Measurements from ENCODE around the gene ARHGEF12.

Gene ARHGEF12

DNA sequence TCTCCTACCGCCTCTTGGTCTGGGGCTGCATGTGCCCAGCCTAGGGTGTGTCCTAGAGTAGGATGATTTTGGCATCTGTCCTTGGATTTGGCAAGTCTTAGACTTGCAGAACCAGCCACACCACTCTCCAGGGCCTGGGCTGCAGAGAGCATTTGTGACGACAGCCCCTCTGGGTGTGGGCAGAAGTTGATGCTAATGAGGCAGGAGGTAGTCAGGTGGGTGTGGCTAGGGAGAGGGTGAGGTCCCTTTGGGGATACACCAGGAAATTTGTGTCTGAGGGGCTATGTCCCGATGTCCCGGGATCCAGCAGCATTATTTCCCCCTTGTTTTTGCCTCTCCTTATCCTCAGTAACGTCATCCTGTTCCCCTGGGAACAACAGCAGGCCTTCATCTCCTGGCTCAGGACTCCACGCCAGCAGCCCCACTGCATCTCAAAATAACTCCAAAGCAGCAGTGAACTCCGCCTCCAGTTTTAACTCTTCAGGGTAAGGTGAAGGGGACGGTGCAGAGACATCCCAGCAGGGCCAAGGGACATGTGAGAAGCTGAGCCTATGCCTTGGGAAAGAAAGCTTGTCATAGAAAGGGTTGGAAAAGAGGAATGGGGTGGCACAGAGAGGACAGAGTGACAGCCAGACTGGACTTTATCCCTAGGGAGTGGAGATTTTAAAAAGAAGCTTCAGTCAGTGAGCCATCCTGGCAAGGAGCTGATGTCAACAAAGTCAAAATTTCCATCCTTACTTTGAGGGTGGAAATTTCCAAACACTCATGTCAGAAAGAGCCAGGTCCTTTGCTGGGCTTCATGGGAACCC, 19.1 kb upstream of the ARHGEF12 start:
- peak overlapping the region; percentile 33 for H3K27ac ChIP-seq
- DNase-seq (ENCODE audit: low read depth, low spot score): peak; percentile 94

DNA sequence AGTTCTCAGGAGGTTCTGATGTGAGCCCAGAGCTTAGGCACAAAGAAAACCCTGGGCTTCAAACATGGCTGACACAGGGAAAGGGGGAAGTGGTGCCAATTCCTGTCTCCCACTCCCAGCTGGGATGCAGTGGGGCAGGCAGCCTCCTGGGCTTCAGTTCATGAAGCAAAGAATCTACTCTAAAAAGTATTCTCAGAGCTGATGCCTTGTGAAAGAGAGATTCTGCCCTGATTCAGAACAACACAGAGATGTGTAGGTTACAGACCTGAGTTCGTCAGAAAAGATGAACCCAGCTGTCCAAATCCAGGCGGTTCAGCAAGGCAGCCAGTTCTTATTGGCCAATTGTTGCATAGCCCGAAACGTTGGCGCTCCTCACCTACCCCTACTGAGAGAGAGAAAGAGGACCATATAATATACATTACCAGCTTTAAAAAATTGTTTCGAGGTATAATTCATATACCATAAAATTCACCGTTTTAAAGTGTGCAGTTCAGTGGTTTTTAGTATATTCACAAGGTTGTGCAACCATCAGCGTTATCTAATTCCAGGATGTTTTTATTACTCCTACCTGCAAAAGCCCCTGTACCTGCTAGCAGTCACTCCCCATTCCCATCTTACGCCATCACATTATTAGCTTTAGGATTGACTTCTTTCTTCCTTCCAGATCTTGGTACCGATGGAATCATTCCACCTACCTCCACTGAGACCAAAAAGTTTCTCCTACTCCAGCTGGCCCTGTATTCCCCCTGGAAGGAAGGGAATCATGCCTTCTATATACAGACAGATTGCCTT, 18.3 kb upstream of the ARHGEF12 start:
- DNase-seq (ENCODE audit: low read depth, low spot score): no peak
- H3K27ac ChIP-seq: peak overlapping the region; percentile 33

DNA sequence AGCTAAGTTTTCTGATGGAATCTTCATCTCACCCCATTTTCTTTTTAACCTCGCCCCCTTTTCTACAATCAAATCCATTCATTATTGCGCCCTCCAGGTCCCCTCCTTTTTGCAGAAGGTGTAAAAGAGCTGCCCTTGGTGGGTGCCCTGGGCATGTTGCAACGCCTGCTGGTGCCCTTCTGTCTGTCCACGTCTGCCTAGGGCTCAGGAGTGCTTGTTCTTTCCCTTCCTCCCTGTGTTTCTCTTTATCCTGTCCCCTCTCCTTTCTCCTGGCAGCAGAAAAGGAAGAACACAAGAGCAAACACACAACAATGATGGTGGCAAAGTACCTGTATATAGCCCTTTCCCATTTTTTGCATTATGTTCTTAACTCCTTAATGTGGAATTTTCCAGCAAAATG, 17.3 kb upstream of the ARHGEF12 start:
- no peak for DNase-seq (ENCODE audit: low read depth, low spot score)
- H3K27ac ChIP-seq: no peak overlapping the region

DNA sequence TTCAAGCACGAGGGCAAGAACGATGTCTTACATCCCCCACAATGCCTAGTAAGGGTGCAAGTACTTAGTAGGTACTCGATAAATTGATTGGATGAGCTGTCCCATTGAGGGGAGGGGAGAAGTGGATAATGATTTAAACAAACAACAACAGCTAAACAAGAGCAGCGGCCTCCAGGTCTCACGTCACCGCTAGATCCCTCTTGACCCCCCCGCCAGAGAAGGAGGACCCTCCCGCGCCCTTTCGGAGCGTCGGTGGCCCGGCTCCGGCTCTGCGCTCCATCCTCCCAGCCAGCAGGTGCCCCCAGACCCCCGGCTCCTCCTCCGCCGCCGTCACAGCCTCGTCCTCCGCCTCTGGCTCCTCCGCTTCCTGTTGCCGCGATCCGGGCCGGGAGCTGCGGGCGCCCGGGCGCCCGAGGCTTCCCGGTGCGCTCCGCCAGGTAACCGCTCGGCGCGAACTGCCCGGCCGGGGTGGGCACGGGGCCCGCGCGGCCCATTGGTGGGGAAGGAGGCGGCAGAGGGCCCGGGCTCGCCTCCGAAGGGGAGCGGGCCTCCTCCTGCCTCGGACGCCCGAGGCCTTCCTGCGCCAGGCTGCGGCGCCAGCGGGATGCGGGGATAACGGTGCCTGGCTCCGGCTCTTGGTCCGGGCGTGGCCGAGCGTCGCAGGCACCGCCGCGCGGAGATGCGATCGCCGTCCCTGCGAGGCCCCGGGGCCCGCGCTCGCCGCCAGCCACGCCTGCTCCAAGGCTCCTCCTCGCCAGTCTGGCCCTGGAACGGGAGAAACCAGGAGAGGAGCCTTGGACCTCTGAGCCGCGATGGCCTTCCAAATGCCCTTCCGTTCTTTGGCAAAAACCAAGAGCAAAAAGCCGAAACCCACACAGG, 11.0 kb upstream of the ARHGEF12 start, which contains the start of gene TLCD5:
Gene TLCD5 (plus strand): TSS at position 368 of the 879 bp plus-strand sequence. CDS start 2,143 bp downstream, outside the sequence.
- no peak for DNase-seq (ENCODE audit: low read depth, low spot score)
- H3K27ac ChIP-seq: no peak within 1 kb of the TSS

DNA sequence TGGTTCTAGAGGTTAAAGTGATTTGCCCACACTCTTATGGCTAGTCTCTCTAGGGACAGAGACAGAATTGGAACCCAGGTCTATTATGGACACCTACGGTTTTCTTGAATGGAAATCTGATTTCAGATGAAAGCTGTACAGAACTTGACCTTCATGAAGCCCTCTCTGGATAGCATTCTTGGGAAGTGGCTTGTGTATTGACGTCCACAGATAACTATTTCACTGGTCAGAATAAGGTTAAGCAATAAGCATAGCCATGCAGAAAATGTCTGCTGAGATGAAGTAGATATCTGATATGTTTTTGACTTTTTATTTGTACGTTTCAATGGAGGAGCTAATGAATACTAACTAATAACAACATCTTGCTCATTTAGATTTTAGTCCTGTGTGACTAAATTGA, 10.0 kb upstream of the ARHGEF12 start:
- DNase-seq (ENCODE audit: low read depth, low spot score): no peak
- H3K27ac ChIP-seq: no peak overlapping the region

DNA sequence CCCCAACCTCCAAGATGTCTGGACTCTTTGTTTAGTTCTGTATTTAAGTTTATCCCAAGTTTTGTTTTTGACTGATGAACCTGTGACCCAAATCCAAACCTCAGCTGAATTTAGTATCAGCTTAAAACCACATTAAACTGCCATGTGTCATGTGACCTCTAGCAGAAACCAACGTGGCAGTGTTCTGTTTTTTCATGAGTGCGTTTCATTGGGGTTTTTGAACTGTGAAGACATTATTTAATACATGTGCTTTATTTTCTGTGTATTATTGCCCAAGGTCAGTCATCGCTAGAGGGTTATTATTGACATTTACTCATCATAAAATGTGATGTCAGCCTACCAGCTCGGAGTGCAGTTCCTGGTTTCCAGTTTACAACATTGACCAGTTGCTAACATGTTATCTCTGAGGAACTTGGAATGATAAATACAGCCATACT, 9.3 kb upstream of the ARHGEF12 start:
- DNase-seq (ENCODE audit: low read depth, low spot score): no peak
- H3K27ac ChIP-seq: no peak overlapping the region

DNA sequence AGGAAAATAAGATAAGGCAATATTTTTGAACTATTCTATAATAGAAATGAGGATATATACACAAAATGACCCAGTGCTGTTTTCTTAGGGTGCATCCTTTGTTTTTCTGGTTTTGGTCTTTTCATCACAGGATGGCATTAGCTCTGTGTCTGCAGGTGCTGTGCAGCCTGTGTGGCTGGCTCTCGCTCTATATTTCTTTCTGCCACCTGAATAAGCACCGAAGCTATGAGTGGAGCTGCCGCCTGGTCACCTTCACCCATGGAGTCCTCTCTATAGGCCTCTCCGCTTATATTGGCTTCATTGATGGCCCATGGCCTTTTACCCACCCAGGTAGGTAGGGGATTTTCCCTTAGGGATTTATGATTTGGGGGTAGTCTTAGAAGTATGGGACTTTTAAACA, 8.9 kb upstream of the ARHGEF12 start:
- no peak overlapping the region for H3K27ac ChIP-seq
- no peak for DNase-seq (ENCODE audit: low read depth, low spot score)

DNA sequence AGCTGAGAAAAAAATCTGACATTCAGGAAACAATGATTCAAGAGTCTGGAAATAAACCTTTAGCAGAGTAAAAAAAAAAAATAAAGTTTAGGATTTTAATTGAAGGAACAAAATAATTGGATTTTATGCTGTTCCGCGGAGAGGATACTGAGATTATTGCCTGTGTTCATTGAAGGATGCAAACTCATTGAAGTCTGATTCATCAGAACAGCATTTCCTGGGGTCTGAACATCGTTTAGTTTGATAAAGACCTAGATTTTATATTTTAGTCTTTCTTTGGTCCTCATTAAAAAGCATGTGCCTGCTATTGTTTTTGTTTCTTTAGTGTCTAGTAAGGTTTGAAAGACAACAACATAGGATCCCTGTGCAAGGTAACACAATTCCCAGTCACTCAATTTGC, 6.7 kb upstream of the ARHGEF12 start:
- DNase-seq (ENCODE audit: low read depth, low spot score): no peak

DNA sequence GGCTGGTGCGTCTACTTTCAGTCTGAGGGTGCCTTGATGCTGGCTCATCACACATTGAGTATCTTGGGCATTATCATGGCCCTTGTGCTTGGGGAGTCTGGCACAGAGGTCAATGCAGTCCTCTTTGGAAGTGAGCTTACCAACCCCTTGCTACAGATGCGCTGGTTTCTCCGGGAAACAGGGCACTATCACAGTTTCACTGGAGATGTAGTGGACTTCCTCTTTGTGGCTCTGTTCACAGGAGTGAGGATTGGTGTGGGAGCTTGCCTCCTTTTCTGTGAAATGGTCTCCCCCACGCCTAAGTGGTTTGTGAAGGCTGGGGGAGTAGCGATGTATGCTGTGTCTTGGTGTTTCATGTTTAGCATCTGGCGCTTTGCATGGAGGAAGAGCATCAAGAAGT, 6.2 kb upstream of the ARHGEF12 start:
- no peak overlapping the region for H3K27ac ChIP-seq
- no peak for DNase-seq (ENCODE audit: low read depth, low spot score)

More for the DNA sequence above, 6.7 kb upstream of the ARHGEF12 start:
- no peak overlapping the region for H3K27ac ChIP-seq

DNA sequence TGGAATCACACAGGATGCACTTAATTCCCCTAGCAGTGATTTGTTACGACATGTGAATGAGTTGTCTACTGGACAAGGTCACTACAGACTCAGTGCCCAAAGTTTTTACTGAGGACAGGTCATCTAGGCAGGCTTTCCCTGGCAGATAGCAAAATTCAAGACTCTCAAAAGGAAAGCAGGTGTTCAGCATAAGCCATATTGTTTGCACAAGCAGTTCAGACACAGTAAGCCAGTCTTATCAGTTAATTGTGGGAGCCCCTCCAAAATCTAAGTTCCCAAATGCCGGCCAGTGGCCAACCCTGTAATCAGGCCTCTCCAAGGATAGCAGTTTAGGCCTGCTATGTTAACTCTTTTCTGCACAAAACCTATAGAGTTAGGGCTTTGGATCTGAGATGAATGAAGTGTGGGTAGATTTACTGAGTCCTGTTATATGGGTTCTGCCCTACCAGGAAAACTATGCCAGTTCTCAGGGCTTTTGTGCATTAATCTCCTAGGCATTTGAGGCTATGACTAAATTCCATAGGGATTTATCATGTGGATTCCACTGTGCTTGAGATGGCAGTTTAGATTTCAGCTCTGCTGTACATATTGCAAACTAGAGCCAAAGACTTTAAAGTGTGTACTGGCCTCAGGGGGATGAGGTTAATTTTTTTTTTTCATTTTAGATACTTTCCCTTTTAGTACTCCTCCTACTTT, 4.8 kb upstream of the ARHGEF12 start:
- H3K27ac ChIP-seq: peak overlapping the region; percentile 70
- DNase-seq (ENCODE audit: low read depth, low spot score): peak; percentile 29

DNA sequence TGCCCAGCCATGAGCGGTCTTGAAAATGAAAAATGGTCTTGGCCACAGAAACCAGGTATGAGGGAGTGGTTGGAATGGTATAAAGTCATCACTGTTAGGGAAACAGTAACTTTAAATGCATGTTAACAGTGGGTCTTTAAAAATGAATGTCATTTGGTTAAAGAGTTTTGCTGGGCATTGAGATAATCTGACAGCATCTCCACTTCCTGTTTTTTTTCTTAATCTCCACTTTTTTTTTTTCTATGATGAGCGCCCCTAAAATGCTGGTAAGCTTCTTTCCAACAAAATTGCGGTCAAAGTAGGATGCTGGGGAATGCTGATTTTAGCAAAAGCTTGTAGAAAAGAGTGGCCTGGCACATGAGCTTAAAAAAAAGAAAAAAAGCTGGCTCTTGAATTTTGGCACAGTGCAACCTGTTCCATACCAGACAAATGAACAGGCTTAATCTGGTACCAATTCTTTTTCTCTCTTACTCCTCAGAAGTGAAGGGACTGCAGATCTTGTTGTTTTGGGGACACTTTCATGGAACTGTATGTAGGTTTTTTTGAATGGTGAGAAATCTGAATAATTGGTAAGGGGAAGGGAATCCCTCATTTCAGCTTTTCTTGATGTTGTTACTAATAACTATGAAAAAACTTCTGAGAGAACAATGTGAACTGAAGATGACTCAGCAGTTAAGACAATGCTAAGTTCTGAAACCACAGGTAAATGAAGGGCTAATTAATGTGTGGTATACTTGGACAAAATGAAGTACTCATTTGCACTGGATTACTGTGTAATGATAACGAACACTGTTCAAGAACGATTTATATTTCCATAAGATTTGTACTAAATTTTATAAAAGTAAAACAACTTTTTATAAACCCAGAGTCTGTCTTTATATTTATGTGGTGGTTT, 3.1 kb upstream of the ARHGEF12 start:
- DNase-seq (ENCODE audit: low read depth, low spot score): no peak
- peak overlapping the region; percentile 21 for H3K27ac ChIP-seq

DNA sequence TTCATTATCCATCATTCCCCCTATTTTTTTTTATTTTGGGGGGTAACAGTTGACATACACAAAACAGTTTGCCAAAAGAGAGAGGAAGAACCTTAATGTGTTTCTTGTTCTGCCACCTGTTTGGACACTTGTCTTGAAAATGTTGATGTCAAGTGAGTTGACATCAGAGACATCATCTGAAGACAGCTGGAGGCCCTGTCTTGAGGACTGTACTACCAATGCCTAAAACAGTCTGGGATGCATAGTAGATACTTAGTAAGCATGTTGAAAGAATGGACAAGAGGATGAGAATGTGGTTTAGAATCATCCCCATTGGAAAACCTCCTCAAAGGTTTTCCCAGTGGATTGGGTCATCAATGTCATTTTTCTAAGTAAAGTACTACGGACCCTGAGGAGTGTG, 2.4 kb upstream of the ARHGEF12 start:
- DNase-seq (ENCODE audit: low read depth, low spot score): no peak
- H3K27ac ChIP-seq: no peak overlapping the region

DNA sequence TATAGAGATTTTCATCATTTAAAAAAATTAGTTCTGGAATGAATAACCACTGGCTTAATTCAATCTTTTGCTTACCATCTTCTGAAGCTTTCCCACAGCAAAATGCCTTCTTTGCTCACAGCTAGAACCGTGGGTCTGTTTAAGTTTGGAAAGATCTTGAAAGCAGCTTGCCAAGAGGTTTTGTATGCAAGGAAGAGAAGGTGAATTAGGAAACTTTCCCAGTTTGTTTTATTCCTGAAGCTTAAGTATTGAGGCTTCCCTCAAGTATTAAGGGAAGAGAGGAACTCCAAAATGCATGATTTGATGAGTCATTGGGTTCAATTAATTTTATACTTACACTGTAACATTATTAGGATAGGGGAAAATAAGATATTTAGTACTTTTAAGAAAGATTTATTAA, 1.9 kb upstream of the ARHGEF12 start:
- no peak overlapping the region for H3K27ac ChIP-seq
- DNase-seq (ENCODE audit: low read depth, low spot score): no peak

DNA sequence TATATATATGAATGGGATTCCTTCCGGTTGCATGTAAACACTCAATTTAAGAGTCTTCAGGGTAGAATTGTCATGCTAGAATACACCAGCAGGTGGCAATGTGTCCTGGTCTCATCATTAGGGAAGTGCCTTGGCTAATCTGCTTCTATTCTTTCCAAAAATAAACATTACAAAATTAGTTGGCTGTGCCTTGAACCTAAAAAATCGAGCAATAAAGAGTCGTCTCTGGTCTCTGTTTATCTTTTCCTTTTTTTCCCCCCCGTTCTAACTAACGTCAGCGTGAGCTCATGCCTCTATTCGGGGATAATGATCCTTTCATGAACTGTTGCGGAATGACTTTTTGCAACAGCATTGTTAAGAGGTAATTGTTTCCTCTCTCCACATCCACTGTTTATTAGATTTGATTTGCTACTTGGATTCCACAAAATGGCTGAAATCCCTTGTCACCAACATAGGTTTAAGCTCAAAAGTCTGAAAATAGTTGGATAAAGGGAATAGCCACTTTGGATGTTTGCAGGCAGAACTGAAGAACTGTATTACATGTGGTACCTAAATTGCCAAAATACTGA, 1.2 kb upstream of the ARHGEF12 start:
- peak; percentile 37 for DNase-seq (ENCODE audit: low read depth, low spot score)
- peak overlapping the region; percentile 91 for H3K27ac ChIP-seq

DNA sequence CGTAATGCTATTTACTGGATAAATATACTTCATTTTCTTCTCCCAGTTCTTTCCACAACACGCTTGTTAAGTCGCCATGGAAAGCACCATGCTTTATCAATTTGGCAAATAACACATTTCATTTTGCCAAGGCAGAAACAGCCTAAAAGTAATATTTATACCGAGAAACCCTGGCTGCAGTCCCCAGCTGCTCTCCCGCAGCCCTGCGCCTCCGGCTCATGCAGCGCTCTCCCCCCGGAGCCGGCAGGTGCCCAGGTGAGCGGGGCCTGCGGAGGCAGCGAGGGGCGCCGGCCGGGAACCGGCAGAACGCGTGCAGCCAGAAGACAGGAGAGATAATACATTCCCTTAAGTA, 681 bp upstream of the ARHGEF12 start:
- peak overlapping the region; percentile 91 for H3K27ac ChIP-seq
- no peak for DNase-seq (ENCODE audit: low read depth, low spot score)

DNA sequence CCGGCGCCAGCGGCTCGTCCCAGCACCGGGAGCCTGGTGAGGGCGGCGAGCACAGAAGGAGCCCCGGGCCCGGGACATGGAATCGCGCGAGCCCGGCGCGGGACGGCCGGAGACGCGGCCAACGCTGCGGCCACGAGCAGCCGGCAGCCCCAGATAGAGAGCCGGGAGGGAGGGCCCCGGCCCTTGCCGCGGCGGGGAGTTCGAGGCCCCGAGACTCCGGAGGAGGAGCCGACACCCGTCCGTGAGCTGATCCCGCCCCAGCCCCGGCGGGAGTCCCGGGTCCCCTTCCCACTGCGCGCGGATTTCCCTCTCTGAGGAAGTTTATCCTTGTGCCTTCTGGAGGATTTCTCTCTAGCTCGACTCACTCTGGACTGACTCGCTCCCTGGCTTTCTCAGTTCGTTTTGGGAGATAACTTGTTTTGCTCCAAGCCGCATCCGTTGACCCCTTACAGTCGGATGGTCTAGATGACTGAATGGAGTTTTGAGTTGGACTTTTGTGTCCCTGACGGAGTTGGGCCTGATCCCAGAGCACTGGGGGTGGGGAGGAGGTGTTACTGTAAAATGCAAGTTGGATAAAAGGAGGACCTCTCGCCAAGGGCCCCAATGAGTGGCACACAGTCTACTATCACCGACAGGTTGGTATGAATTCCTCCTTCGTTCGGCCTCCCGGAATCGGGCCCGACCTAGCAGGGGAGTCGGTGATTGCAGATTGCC, 585 bp downstream of the ARHGEF12 start:
- no peak for DNase-seq (ENCODE audit: low read depth, low spot score)
- peak overlapping the region; percentile 91 for H3K27ac ChIP-seq

DNA sequence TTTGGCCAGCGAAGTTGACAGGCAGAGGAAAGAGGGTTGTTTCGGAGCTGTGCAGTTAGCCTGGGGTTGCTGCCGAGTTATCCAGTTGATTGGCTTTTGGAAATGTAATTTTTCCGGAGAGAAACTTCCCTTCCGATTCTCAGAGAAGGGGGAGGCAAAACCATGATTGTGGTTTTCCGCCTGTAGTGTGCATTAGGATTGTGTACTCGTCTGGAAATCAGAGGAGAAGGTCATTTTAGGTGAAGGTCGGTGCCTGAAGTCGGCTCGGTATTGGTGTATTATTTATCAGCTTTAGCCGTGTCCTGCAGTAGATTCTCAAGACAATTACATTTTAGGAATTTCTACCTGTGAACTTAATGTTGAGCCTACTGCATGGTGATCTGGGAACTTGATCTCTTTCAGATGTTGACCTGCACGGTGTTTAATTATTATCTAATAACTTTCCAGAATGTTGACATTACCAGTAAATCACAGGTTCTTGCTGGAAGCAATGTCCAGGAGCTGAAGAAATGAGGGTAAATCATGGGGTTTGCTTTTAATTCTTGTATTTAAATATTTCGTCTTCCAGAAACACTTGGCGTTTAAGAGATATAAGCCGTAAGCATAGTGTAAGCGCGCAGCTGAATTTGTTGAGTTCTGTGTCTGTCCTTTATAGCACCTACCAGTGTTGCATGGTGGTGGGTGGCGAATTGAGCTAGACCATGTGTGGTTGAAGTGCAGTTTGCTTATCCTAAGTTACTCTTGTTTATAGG, 1.3 kb downstream of the ARHGEF12 start:
- peak overlapping the region; percentile 91 for H3K27ac ChIP-seq
- DNase-seq (ENCODE audit: low read depth, low spot score): no peak
